ENCODE data around the gene PACSIN2.

Gene PACSIN2

GRCh38 chr22:42932857-42933484 lies 82.0 kb downstream of the PACSIN2 start:
- no peaks in the 10 kb centered on the region for H3K27me3 ChIP-seq (replicated peaks; ENCODE audit: control insufficient read depth, insufficient read depth, low read length)
- H3K36me3 ChIP-seq (ENCODE audit: control insufficient read depth, insufficient read depth, low read length): no peaks in the 10 kb centered on the region
- H3K4me3 ChIP-seq (replicated peaks; ENCODE audit: low read depth, low read length): peak overlapping the region; percentile 52
- DNase-seq (ENCODE audit: extremely low read depth, insufficient read length): no peak
- no peak for TF ChIP-seq CTCF (IDR thresholded peaks at IDR 0.05; ENCODE audit: insufficient read depth, low read length, poor library complexity, severe bottlenecking)

- no peaks in the 10 kb centered on the region for H3K36me3 ChIP-seq (ENCODE audit: control insufficient read depth, insufficient read depth, low read length)
- H3K4me3 ChIP-seq (replicated peaks; ENCODE audit: low read depth, low read length): peak overlapping the region; percentile 51
Observed at GRCh38 chr22:42932197-42932519, 82.8 kb downstream of the PACSIN2 start.

GRCh38 chr22:42931421-42932196 lies 83.3 kb downstream of the PACSIN2 start:
- no peak for TF ChIP-seq CTCF (IDR thresholded peaks at IDR 0.05; ENCODE audit: insufficient read depth, low read length, poor library complexity, severe bottlenecking)
- Histone ChIP-seq H3K4me3 (replicated peaks; ENCODE audit: low read depth, low read length) (peak overlapping the region; percentile 51), H3K27me3 (replicated peaks; ENCODE audit: control insufficient read depth, insufficient read depth, low read length) (no peaks in the 10 kb centered on the region), H3K36me3 (ENCODE audit: control insufficient read depth, insufficient read depth, low read length) (no peaks in the 10 kb centered on the region)
- DNase-seq (ENCODE audit: extremely low read depth, insufficient read length): peak; percentile 69

More at GRCh38 chr22:42932197-42932519, 82.8 kb downstream of the PACSIN2 start:
- no peaks in the 10 kb centered on the region for H3K27me3 ChIP-seq (replicated peaks; ENCODE audit: control insufficient read depth, insufficient read depth, low read length)
- TF ChIP-seq CTCF (IDR thresholded peaks at IDR 0.05; ENCODE audit: insufficient read depth, low read length, poor library complexity, severe bottlenecking): no peak
- DNase-seq (ENCODE audit: extremely low read depth, insufficient read length): no peak

GRCh38 chr22:42930810-42931420 lies 84.0 kb downstream of the PACSIN2 start:
- DNase-seq (ENCODE audit: extremely low read depth, insufficient read length): peak; percentile 37
- H3K4me3 ChIP-seq (replicated peaks; ENCODE audit: low read depth, low read length): peak overlapping the region; percentile 43
- TF ChIP-seq CTCF (IDR thresholded peaks at IDR 0.05; ENCODE audit: insufficient read depth, low read length, poor library complexity, severe bottlenecking): peak; percentile 47
- no peaks in the 10 kb centered on the region for H3K36me3 ChIP-seq (ENCODE audit: control insufficient read depth, insufficient read depth, low read length)
- H3K27me3 ChIP-seq (replicated peaks; ENCODE audit: control insufficient read depth, insufficient read depth, low read length): no peaks in the 10 kb centered on the region

- DNase-seq (ENCODE audit: extremely low read depth, insufficient read length): no peak
- no peak overlapping the region for H3K4me3 ChIP-seq (replicated peaks; ENCODE audit: low read depth, low read length)
- TF ChIP-seq CTCF (IDR thresholded peaks at IDR 0.05; ENCODE audit: insufficient read depth, low read length, poor library complexity, severe bottlenecking): no peak
- H3K27me3 ChIP-seq (replicated peaks; ENCODE audit: control insufficient read depth, insufficient read depth, low read length): no peaks in the 10 kb centered on the region
- no peaks in the 10 kb centered on the region for H3K36me3 ChIP-seq (ENCODE audit: control insufficient read depth, insufficient read depth, low read length)
Observed at GRCh38 chr22:42929838-42930155, 85.2 kb downstream of the PACSIN2 start.
